Keratinocyte (primary cell): ENCODE measurements around the gene ANKS1B. TPM values are rescaled to one million over a fixed set of nuclear protein-coding genes. Genes with fewer than 3 reads are reported as not detected.

Source experiments
- DNase-seq: peaks from one replicate; pipeline ENCODE4 v3.0.0-alpha.2; 2011; ENCODE audit warnings: low read depth, missing footprints, low spot score
- FAIRE-seq: peaks from 2 replicates; lab custom pipeline; 2011; peaks lifted over from hg19 to GRCh38; lab: Jason Lieb, UNC
- H2AFZ ChIP-seq: 2 replicates; pipeline ENCODE4 v1.6.0; 2012; ENCODE audit warnings: low read length, control low read depth, inconsistent platforms; ENCODE audit not compliant: control insufficient read depth
- H3K27ac ChIP-seq: 2 replicates; pipeline ENCODE4 v1.5.1; 2011; ENCODE audit warnings: low read length; ENCODE audit not compliant: control insufficient read depth, insufficient read depth
- H3K27me3 ChIP-seq: 3 replicates; pipeline ENCODE4 v1.6.0; 2011; ENCODE audit warnings: low read length; ENCODE audit not compliant: control insufficient read depth, insufficient read depth; ENCODE audit errors: extremely low read depth
- H3K36me3 ChIP-seq, 2 experiments: 2 replicates in 1 of 2; 3 replicates in 1 of 2; pipeline ENCODE4 v1.5.1; 2011; ENCODE audit warnings: low read length in 2 of 2, mild to moderate bottlenecking in 1 of 2; ENCODE audit not compliant: control insufficient read depth in 2 of 2, insufficient read depth in 2 of 2; ENCODE audit errors: extremely low read depth in 1 of 2
- H3K4me1 ChIP-seq: 3 replicates; pipeline ENCODE4 v1.5.1; 2011; ENCODE audit warnings: low read length; ENCODE audit not compliant: control insufficient read depth, insufficient read depth; ENCODE audit errors: extremely low read depth
- H3K4me2 ChIP-seq: 3 replicates; pipeline ENCODE4 v1.6.0; 2011; ENCODE audit warnings: low read depth, low read length; ENCODE audit not compliant: control insufficient read depth, insufficient read depth; ENCODE audit errors: extremely low read depth
- H3K4me3 ChIP-seq, 3 experiments: fragments of 200-600 bp in 1 of 3; sonication (generic) in 1 of 3; 2 replicates in 2 of 3; 3 replicates in 1 of 3; pipeline ENCODE4 v1.5.1; 2011 to 2016; ENCODE audit warnings: low read length in 3 of 3, mild to moderate bottlenecking in 3 of 3, control low read depth in 2 of 3, inconsistent platforms in 1 of 3, low read depth in 1 of 3, mixed read lengths in 1 of 3, mixed run types in 1 of 3, moderate library complexity in 1 of 3; ENCODE audit not compliant: control insufficient read depth in 2 of 3, insufficient read depth in 2 of 3; ENCODE audit errors: extremely low read depth in 1 of 3
- H3K79me2 ChIP-seq: 2 replicates; pipeline ENCODE4 v1.6.0; 2012; ENCODE audit warnings: low read length; ENCODE audit not compliant: control insufficient read depth, insufficient read depth
- H3K9ac ChIP-seq: 3 replicates; pipeline ENCODE4 v1.6.0; 2011; ENCODE audit warnings: low read length; ENCODE audit not compliant: control insufficient read depth, insufficient read depth; ENCODE audit errors: extremely low read depth
- H3K9me1 ChIP-seq: 3 replicates; pipeline ENCODE4 v1.6.0; 2011; ENCODE audit warnings: low read length; ENCODE audit not compliant: control insufficient read depth, insufficient read depth; ENCODE audit errors: extremely low read depth
- H3K9me3 ChIP-seq: 2 replicates; pipeline ENCODE4 v1.5.1; 2012; ENCODE audit warnings: low read depth, low read length; ENCODE audit not compliant: control insufficient read depth
- H4K20me1 ChIP-seq: 3 replicates; pipeline ENCODE4 v1.6.0; 2011; ENCODE audit warnings: low read length; ENCODE audit not compliant: control insufficient read depth, insufficient read depth; ENCODE audit errors: extremely low read depth
- CTCF ChIP-seq, 3 experiments: IDR thresholded peaks in 1 of 3; conservative IDR thresholded peaks in 1 of 3; optimal IDR thresholded peaks in 1 of 3; 2 replicates in 2 of 3; 3 replicates in 1 of 3; pipeline versions ENCODE3 to v1.5.1; 2011; ENCODE audit warnings: low read length in 3 of 3, mild to moderate bottlenecking in 3 of 3, moderate library complexity in 2 of 3, control low read depth in 1 of 3, inconsistent platforms in 1 of 3; ENCODE audit not compliant: insufficient read depth in 2 of 3; ENCODE audit errors: extremely low read depth in 1 of 3
- EZH2 ChIP-seq: IDR thresholded peaks from one replicate; pipeline ENCODE4 v1.6.1; 2012; ENCODE audit warnings: inconsistent platforms, mild to moderate bottlenecking, low read length, moderate library complexity
- dilution Hi-C: fragments of 300-500 bp; cut with MboI; formaldehyde crosslinking; loops from one replicate; pipeline ENCODE4 v1.7.0; 2020; ENCODE audit warnings: low sequenced_read_pairs; ENCODE audit not compliant: extremely low pct_ligation_motif_present
- polyA plus RNA-seq, 5 experiments: library from polyadenylated mRNA; depleted of rRNA in 3 of 5; stranded (reverse) in 3 of 5; stranded (forward) in 1 of 5; unstranded in 1 of 5; fragments of >200 nt; gene quantifications; 1 replicate in 1 of 5; 2 replicates in 3 of 5; 3 replicates in 1 of 5; pipeline versions ENCODE4 v1.2.1 to v1.2.3, GENCODE V29; 2011 to 2012; ENCODE audit warnings: missing spikeins in 2 of 5, low read depth in 1 of 5, low replicate concordance in 1 of 5

The ANKS1B gene
- polyA plus RNA-seq, 1 donor (not counting 4 experiments of a cell fraction or from before 2014, with no cell fraction given) = not detected

- H3K4me2 ChIP-seq = no peak overlapping the region
- H3K36me3 ChIP-seq = no peaks in the 10 kb centered on the region
- H4K20me1 ChIP-seq = no peaks in the 10 kb centered on the region
- H3K27ac ChIP-seq = no peak overlapping the region
- TF ChIP-seq CTCF (optimal IDR thresholded peaks at IDR 0.05 in 1 of 3, IDR thresholded peaks at IDR 0.05 in 1 of 3, conservative IDR thresholded peaks at IDR 0.05 in 1 of 3; ENCODE audit: extremely low read depth in 1 of 3, insufficient read depth in 2 of 3, low read length in 3 of 3) (no peak), EZH2 (no peak)
- dilution Hi-C loops = loop anchor here (25.0 kb wide), 1 partner anchor 369 kb away; no protein-coding TSS in a partner anchor
- H3K9me1 ChIP-seq = no peaks in the 10 kb centered on the region
- FAIRE-seq (no peak), DNase-seq (no peak)
- H3K9me3 ChIP-seq = no peaks in the 10 kb centered on the region
- H3K79me2 ChIP-seq = no peaks in the 10 kb centered on the region
- no peak overlapping the region for H2AFZ ChIP-seq
- no peaks in the 10 kb centered on the region for H3K27me3 ChIP-seq
- H3K9ac ChIP-seq = no peak overlapping the region
- no peaks in the 10 kb centered on the region for H3K4me1 ChIP-seq
- H3K4me3 ChIP-seq = no peak overlapping the region
Measured at GRCh38 chr12:99393763-99394162, 591.0 kb downstream of the ANKS1B start.

DNA sequence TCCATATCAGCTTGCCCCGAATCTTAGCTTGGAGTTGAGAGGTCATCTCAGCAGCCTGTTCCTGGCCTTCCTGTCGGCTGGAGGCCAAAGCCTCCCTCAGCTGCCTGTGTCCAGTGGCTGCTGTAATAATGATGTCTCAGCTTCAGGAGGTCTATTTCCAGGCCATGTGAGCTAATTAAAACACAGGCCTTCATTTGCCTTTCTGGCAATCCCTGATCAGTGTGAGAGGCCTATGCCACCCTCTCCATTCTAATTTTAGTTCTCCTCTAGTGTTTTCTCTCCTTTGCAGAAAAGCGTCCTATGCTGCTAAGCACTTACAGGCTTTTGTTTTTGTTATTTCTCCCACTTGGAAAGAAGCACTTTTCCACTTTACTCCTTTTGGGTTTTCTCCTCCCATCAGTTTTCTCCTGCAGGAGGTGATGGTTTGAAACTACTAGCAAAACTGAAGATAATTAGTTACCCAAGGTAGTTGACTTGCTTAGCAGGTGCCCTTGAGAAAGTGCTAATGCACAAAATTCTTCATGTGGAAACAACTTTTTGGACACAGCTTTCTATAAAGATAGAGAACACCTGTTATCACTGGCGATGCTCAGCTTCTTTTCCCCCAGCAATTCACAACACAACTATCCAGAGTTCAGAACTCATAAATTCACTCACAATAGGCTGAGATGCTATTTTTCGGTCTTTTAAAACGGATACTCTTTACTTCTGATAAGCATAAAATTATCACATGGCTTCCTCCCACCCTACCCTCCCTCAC lies 592.5 kb downstream of the ANKS1B start:
- no peaks in the 10 kb centered on the region for H4K20me1 ChIP-seq
- H3K9ac ChIP-seq = no peak overlapping the region
- H3K27ac ChIP-seq = no peak overlapping the region
- H3K36me3 ChIP-seq = no peaks in the 10 kb centered on the region
- H3K27me3 ChIP-seq = no peaks in the 10 kb centered on the region
- no peaks in the 10 kb centered on the region for H3K79me2 ChIP-seq
- TF ChIP-seq EZH2 (no peak), CTCF (optimal IDR thresholded peaks at IDR 0.05 in 1 of 3, IDR thresholded peaks at IDR 0.05 in 1 of 3, conservative IDR thresholded peaks at IDR 0.05 in 1 of 3; ENCODE audit: extremely low read depth in 1 of 3, insufficient read depth in 2 of 3, low read length in 3 of 3) (no peak)
- FAIRE-seq = no peak
- H3K9me3 ChIP-seq = no peaks in the 10 kb centered on the region
- no peaks in the 10 kb centered on the region for H3K4me1 ChIP-seq
- no peak overlapping the region for H3K4me3 ChIP-seq
- dilution Hi-C loops = loop anchor here (25.0 kb wide), 1 partner anchor 370 kb away; no protein-coding TSS in a partner anchor
- no peaks in the 10 kb centered on the region for H3K9me1 ChIP-seq
- H2AFZ ChIP-seq = no peak overlapping the region
- H3K4me2 ChIP-seq = no peak overlapping the region
- no peak for DNase-seq
